Naive thymus-derived CD4-positive, alpha-beta T cell (primary cell): ENCODE data around the gene C5. TPM values are rescaled to one million over a fixed set of nuclear protein-coding genes. Genes with fewer than 3 reads are reported as not detected.

ENCODE experiments used
- ATAC-seq: fragments of 150-1000 bp; cut with Tn5 transposase; 2 replicates; pipeline ENCODE4 v1.10.0; 2021; ENCODE audit warnings: mild to moderate bottlenecking, moderate library complexity
- CTCF ChIA-PET: fragments of 350-600 bp; sonication (Branson Sonifier 250); formaldehyde crosslinking; loops from one replicate; lab custom pipeline; 2021; ENCODE audit warnings: antibody characterized with exemption; lab: Charles Lee
- POLR2A ChIA-PET: fragments of 350-600 bp; sonication (Branson Sonifier 250); formaldehyde crosslinking; loops from one replicate; lab custom pipeline; 2021; ENCODE audit warnings: antibody characterized with exemption, inconsistent platforms; lab: Charles Lee
- DNase-seq, 9 donors: peaks; one replicate each; pipeline versions ENCODE4 v3.0.0 to v3.0.0-alpha.2; 2020 to 2022; ENCODE audit warnings: mixed read lengths in 1 of 9
- H3K27ac ChIP-seq: one replicate; pipeline ENCODE4 v1.7.0; 2013; ENCODE audit warnings: mild to moderate bottlenecking, low read depth, low read length, moderate library complexity
- H3K27me3 ChIP-seq, 2 donors: one replicate each; pipeline ENCODE4 v1.7.0; 2013; ENCODE audit warnings: low read length in 2 of 2, mild to moderate bottlenecking in 2 of 2, moderate library complexity in 2 of 2; ENCODE audit not compliant: control insufficient read depth in 2 of 2, insufficient read depth in 2 of 2
- H3K36me3 ChIP-seq, 3 experiments: 1 replicate in 2 of 3; 2 replicates in 1 of 3; pipeline ENCODE4 v1.7.0; 2013; ENCODE audit warnings: low read length in 3 of 3, mild to moderate bottlenecking in 3 of 3, moderate library complexity in 1 of 3; ENCODE audit not compliant: insufficient read depth in 3 of 3, control insufficient read depth in 2 of 3
- H3K4me1 ChIP-seq, 2 donors: one replicate each; pipeline ENCODE4 v1.7.0; 2013; ENCODE audit warnings: low read length in 2 of 2, mild to moderate bottlenecking in 2 of 2, moderate library complexity in 1 of 2; ENCODE audit not compliant: control insufficient read depth in 2 of 2, insufficient read depth in 2 of 2
- H3K4me3 ChIP-seq: 2 replicates; pipeline ENCODE4 v1.7.0; 2013; ENCODE audit warnings: mild to moderate bottlenecking, low read length
- H3K9me3 ChIP-seq, 3 experiments: 1 replicate in 2 of 3; 2 replicates in 1 of 3; pipeline ENCODE4 v1.7.0; 2013; ENCODE audit warnings: low read length in 3 of 3; ENCODE audit not compliant: control insufficient read depth in 2 of 3
- H3K27ac Mint-ChIP-seq, 9 donors: one replicate each; pipeline ENCODE4 v1.8.0; 2020 to 2022; ENCODE audit warnings: mixed read lengths in 9 of 9, mild to moderate bottlenecking in 8 of 9, moderate library complexity in 5 of 9, inconsistent platforms in 2 of 9
- H3K27me3 Mint-ChIP-seq, 5 donors: one replicate each; pipeline ENCODE4 v1.8.0; 2021 to 2022; ENCODE audit warnings: mixed read lengths in 5 of 5, mild to moderate bottlenecking in 1 of 5
- H3K36me3 Mint-ChIP-seq, 5 donors: one replicate each; pipeline ENCODE4 v1.8.0; 2020 to 2022; ENCODE audit warnings: mixed read lengths in 5 of 5, mild to moderate bottlenecking in 3 of 5, inconsistent platforms in 1 of 5
- H3K4me1 Mint-ChIP-seq, 7 donors: one replicate each; pipeline ENCODE4 v1.8.0; 2020 to 2022; ENCODE audit warnings: mixed read lengths in 7 of 7, mild to moderate bottlenecking in 3 of 7, inconsistent platforms in 1 of 7
- H3K4me3 Mint-ChIP-seq, 10 donors: one replicate each; pipeline ENCODE4 v1.8.0; 2020 to 2022; ENCODE audit warnings: mild to moderate bottlenecking in 10 of 10, mixed read lengths in 10 of 10, moderate library complexity in 6 of 10, inconsistent platforms in 2 of 10
- H3K9me3 Mint-ChIP-seq, 11 donors: one replicate each; pipeline ENCODE4 v1.8.0; 2020 to 2022; ENCODE audit warnings: mixed read lengths in 11 of 11, mild to moderate bottlenecking in 4 of 11, inconsistent platforms in 1 of 11, moderate library complexity in 1 of 11
- intact Hi-C, 2 donors: fragments of 100-400 bp; cut with micrococcal nuclease; formaldehyde crosslinking; loops; one replicate each; pipeline ENCODE4 v1.15.1; 2023
- polyA plus RNA-seq, 2 donors: library from polyadenylated mRNA; unstranded; fragments of 300-500 nt; fragmentation: Illumina TruSeq; gene quantifications; one replicate each; pipeline ENCODE4 v1.2.3, GENCODE V29; 2021
- total RNA-seq, 6 experiments: library from RNA in 5 of 6; stranded (reverse) in 5 of 6; gene quantifications; 1 replicate in 5 of 6; 2 replicates in 1 of 6; pipeline ENCODE4 v1.2.3 and lab custom pipeline; 2021 to 2026

C5 gene
- total and polyA plus RNA-seq, 7 experiments from 2014 or later, result 0.41 to 2.9 (median 2.3) TPM

- no peaks in the 10 kb centered on the region for H3K9me3 Mint-ChIP-seq
- H3K4me1 Mint-ChIP-seq, result peaks cover 46 to 88% (median 80%) of the 10 kb centered on the region in 7 donors
- POLR2A ChIA-PET, result interaction anchor here (32.7 to 44.3 kb wide), 3 partner anchors 6 to 36 kb away, joined by 703 to 2417 read pairs (median 2417); partner anchors contain the start of genes PHF19 and TRAF1
- peak overlapping the region in 6 of 10 donors; percentile 25 to 59 (median 32) for H3K4me3 Mint-ChIP-seq
- Histone ChIP-seq H3K27ac (peak overlapping the region; percentile 69), H3K36me3 (peaks cover 39 to 73% (median 56%) of the 10 kb centered on the region in 3 experiments), H3K9me3 (no peaks in the 10 kb centered on the region), H3K4me3 (peak overlapping the region; percentile 10), H3K4me1 (peaks cover 57 to 59% of the 10 kb centered on the region in 2 donors), H3K27me3 (no peaks in the 10 kb centered on the region)
- intact Hi-C loops, result loop anchor here in 1 of 2 donors (1.0 kb wide), 1 partner anchor 34 kb away; no protein-coding TSS in a partner anchor
- ATAC-seq (peak; percentile 50), DNase-seq (peak in 1 of 9 donors; percentile 67)
- H3K27ac Mint-ChIP-seq, result peak overlapping the region in 8 of 9 donors; percentile 59 to 95 (median 82)
- CTCF ChIA-PET, result interaction anchor here (0.6 to 0.7 kb wide), 2 partner anchors 11 to 23 kb away, joined by 3 read pairs; no protein-coding TSS in a partner anchor
- H3K27me3 Mint-ChIP-seq, result no peaks in the 10 kb centered on the region
- H3K36me3 Mint-ChIP-seq, result peaks cover 12 to 72% (median 44%) of the 10 kb centered on the region in 5 donors
Measured at GRCh38 chr9:120909904-120910303, 140.2 kb downstream of the C5 start.

- H3K4me1 ChIP-seq, result peaks cover 77 to 81% of the 10 kb centered on the region in 2 donors
- Mint-ChIP-seq H3K9me3 (no peaks in the 10 kb centered on the region), H3K4me1 (peaks cover 47 to 91% (median 86%) of the 10 kb centered on the region in 7 donors), H3K27me3 (no peaks in the 10 kb centered on the region), H3K36me3 (peaks cover 0 to 65% (median 25%) of the 10 kb centered on the region in 5 donors), H3K4me3 (peak overlapping the region in 9 of 10 donors; percentile 29 to 72 (median 57)), H3K27ac (peak overlapping the region; percentile 90 to 100 (median 96))
- peak; percentile 13 for ATAC-seq
- intact Hi-C loops, result loop anchor here in 1 of 2 donors (2.0 kb wide), 1 partner anchor 19 kb away; no protein-coding TSS in a partner anchor
- H3K9me3 ChIP-seq, result no peaks in the 10 kb centered on the region
- CTCF ChIA-PET, result interaction anchor here (0.6 to 3.2 kb wide), 6 partner anchors 10 to 69 kb away, joined by 4 to 17 read pairs (median 7); no protein-coding TSS in a partner anchor
- POLR2A ChIA-PET, result interaction anchor here (1.5 to 44.3 kb wide), 4 partner anchors 2 to 61 kb away, joined by 7 to 2417 read pairs (median 1560); partner anchors contain the start of genes PHF19 and TRAF1
- peak overlapping the region; percentile 95 for H3K27ac ChIP-seq
- no peaks in the 10 kb centered on the region for H3K27me3 ChIP-seq
- no peak overlapping the region for H3K4me3 ChIP-seq
- H3K36me3 ChIP-seq, result peaks cover 9 to 36% (median 18%) of the 10 kb centered on the region in 3 experiments
- peak in 3 of 9 donors; percentile 31 to 57 (median 36) for DNase-seq
Measured at GRCh38 chr9:120905315-120906164, 144.5 kb downstream of the C5 start.

GRCh38 chr9:120904978-120905301 lies 145.1 kb downstream of the C5 start:
- H3K27ac Mint-ChIP-seq, result peak overlapping the region; percentile 90 to 100 (median 96)
- H3K27ac ChIP-seq, result peak overlapping the region; percentile 95
- no peaks in the 10 kb centered on the region for H3K9me3 ChIP-seq
- H3K4me1 ChIP-seq, result peaks cover 71 to 79% of the 10 kb centered on the region in 2 donors
- CTCF ChIA-PET, result interaction anchor here (0.6 to 3.2 kb wide), 9 partner anchors 13 to 183 kb away, joined by 3 to 17 read pairs (median 7); no protein-coding TSS in a partner anchor
- H3K4me1 Mint-ChIP-seq, result peaks cover 48 to 91% (median 86%) of the 10 kb centered on the region in 7 donors
- H3K9me3 Mint-ChIP-seq, result no peaks in the 10 kb centered on the region
- H3K27me3 ChIP-seq, result no peaks in the 10 kb centered on the region
- no peak for DNase-seq
- H3K4me3 Mint-ChIP-seq, result peak overlapping the region in 9 of 10 donors; percentile 21 to 72 (median 55)
- H3K27me3 Mint-ChIP-seq, result no peaks in the 10 kb centered on the region
- ATAC-seq, result no peak
- H3K4me3 ChIP-seq, result no peak overlapping the region
- H3K36me3 Mint-ChIP-seq, result peaks cover 0 to 66% (median 23%) of the 10 kb centered on the region in 5 donors
- intact Hi-C loops, result loop anchor here (1.0 to 2.0 kb wide), 8 partner anchors 11 to 31 kb away; partner anchors contain the start of gene TRAF1 (in 1 of the 2)
- peaks cover 9 to 30% (median 15%) of the 10 kb centered on the region in 3 experiments for H3K36me3 ChIP-seq
- POLR2A ChIA-PET, result interaction anchor here (1.5 to 44.3 kb wide), 4 partner anchors 1 to 61 kb away, joined by 7 to 2417 read pairs (median 1560); partner anchors contain the start of genes PHF19 and TRAF1

GRCh38 chr9:120904061-120904977 lies 145.8 kb downstream of the C5 start:
- H3K4me3 Mint-ChIP-seq, result peak overlapping the region; percentile 38 to 72 (median 56)
- H3K9me3 ChIP-seq, result no peaks in the 10 kb centered on the region
- intact Hi-C loops, result loop anchor here (1.0 to 2.0 kb wide), 8 partner anchors 12 to 32 kb away; partner anchors contain the start of gene TRAF1 (in 1 of the 2)
- POLR2A ChIA-PET, result interaction anchor here (0.9 to 44.3 kb wide), 6 partner anchors 1 to 60 kb away, joined by 3 to 2417 read pairs (median 355); partner anchors contain the start of genes PHF19 and TRAF1
- ATAC-seq (peak; percentile 95), DNase-seq (peak in 8 of 9 donors; percentile 41 to 89 (median 86))
- H3K9me3 Mint-ChIP-seq, result no peaks in the 10 kb centered on the region
- no peak overlapping the region for H3K4me3 ChIP-seq
- H3K27me3 Mint-ChIP-seq, result no peaks in the 10 kb centered on the region
- peaks cover 6 to 24% (median 13%) of the 10 kb centered on the region in 3 experiments for H3K36me3 ChIP-seq
- CTCF ChIA-PET, result interaction anchor here (0.6 to 3.2 kb wide), 16 partner anchors 10 to 184 kb away, joined by 3 to 17 read pairs (median 6); partner anchors contain the start of gene PHF19
- H3K27me3 ChIP-seq, result no peaks in the 10 kb centered on the region
- H3K27ac Mint-ChIP-seq, result peak overlapping the region; percentile 90 to 100 (median 96)
- H3K36me3 Mint-ChIP-seq, result peaks cover 0 to 66% (median 23%) of the 10 kb centered on the region in 5 donors
- peaks cover 48 to 91% (median 86%) of the 10 kb centered on the region in 7 donors for H3K4me1 Mint-ChIP-seq
- H3K4me1 ChIP-seq, result peaks cover 64 to 79% of the 10 kb centered on the region in 2 donors
- H3K27ac ChIP-seq, result peak overlapping the region; percentile 95

GRCh38 chr9:120902569-120903535 lies 147.2 kb downstream of the C5 start:
- Histone ChIP-seq H3K27me3 (no peaks in the 10 kb centered on the region), H3K27ac (peak overlapping the region; percentile 95), H3K4me1 (peaks cover 59 to 73% of the 10 kb centered on the region in 2 donors), H3K36me3 (peaks cover 0 to 16% (median 6%) of the 10 kb centered on the region in 3 experiments), H3K4me3 (no peak overlapping the region), H3K9me3 (no peaks in the 10 kb centered on the region)
- ChIA-PET CTCF (interaction anchor here (0.9 to 3.2 kb wide), 12 partner anchors 9 to 35 kb away, joined by 3 to 17 read pairs (median 5); partner anchors contain the start of gene PHF19), POLR2A (interaction anchor here (0.6 to 44.3 kb wide), 8 partner anchors 1 to 58 kb away, joined by 3 to 2417 read pairs (median 4); partner anchors contain the start of genes PHF19 and TRAF1)
- H3K9me3 Mint-ChIP-seq, result no peaks in the 10 kb centered on the region
- H3K27me3 Mint-ChIP-seq, result no peaks in the 10 kb centered on the region
- peak overlapping the region; percentile 24 to 73 (median 54) for H3K4me3 Mint-ChIP-seq
- intact Hi-C loops, result no loop called here
- ATAC-seq (no peak), DNase-seq (peak in 3 of 9 donors; percentile 29 to 39 (median 37))
- H3K4me1 Mint-ChIP-seq, result peaks cover 45 to 93% (median 91%) of the 10 kb centered on the region in 7 donors
- peaks cover 0 to 61% (median 19%) of the 10 kb centered on the region in 5 donors for H3K36me3 Mint-ChIP-seq
- H3K27ac Mint-ChIP-seq, result peak overlapping the region; percentile 90 to 100 (median 96)
